DOHH2 (cell line): Measurements from ENCODE around the gene BTBD1.

Source experiments
- H3F3A ChIP-seq: fragments of 200-600 bp; sonication (generic), shearing (Covaris generic); 2 replicates; pipeline ENCODE4 v1.6.0; 2016; ENCODE audit warnings: antibody characterized with exemption, mild to moderate bottlenecking; ENCODE audit not compliant: control insufficient read depth, insufficient read depth
- H3K27ac ChIP-seq: fragments of 200-600 bp; sonication (generic); 2 replicates; pipeline ENCODE4 v1.5.1; 2014; ENCODE audit warnings: low read depth, mild to moderate bottlenecking, low read length, moderate library complexity
- H3K27me3 ChIP-seq: fragments of 200-600 bp; sonication (generic); 2 replicates; pipeline ENCODE4 v1.6.1; 2014; ENCODE audit warnings: mild to moderate bottlenecking, low read length, mixed read lengths; ENCODE audit not compliant: control insufficient read depth
- H3K36me3 ChIP-seq: fragments of 200-600 bp; sonication (generic); 2 replicates; pipeline ENCODE4 v1.6.1; 2014; ENCODE audit warnings: mild to moderate bottlenecking, low read length, moderate library complexity, mixed read lengths; ENCODE audit not compliant: control insufficient read depth
- H3K4me1 ChIP-seq: fragments of 200-600 bp; sonication (generic); 2 replicates; pipeline ENCODE4 v1.6.1; 2014; ENCODE audit warnings: mild to moderate bottlenecking, low read length, mixed read lengths; ENCODE audit not compliant: control insufficient read depth
- H3K4me2 ChIP-seq: fragments of 200-600 bp; sonication (generic); 2 replicates; pipeline ENCODE4 v1.6.0; 2014; ENCODE audit warnings: mild to moderate bottlenecking, low read length, moderate library complexity
- H3K4me3 ChIP-seq: fragments of 200-600 bp; sonication (generic); 2 replicates; pipeline ENCODE4 v1.5.1; 2014; ENCODE audit warnings: mild to moderate bottlenecking, low read length, mixed read lengths
- H3K79me2 ChIP-seq: fragments of 200-600 bp; sonication (generic); 2 replicates; pipeline ENCODE4 v1.6.1; 2014; ENCODE audit warnings: mild to moderate bottlenecking, low read length, mixed read lengths; ENCODE audit not compliant: control insufficient read depth
- H3K9me2 ChIP-seq: fragments of 200-600 bp; sonication (generic); replicated peaks from 2 replicates; pipeline ENCODE4 v1.6.1; 2014; ENCODE audit warnings: mild to moderate bottlenecking, low read length, mixed read lengths; ENCODE audit not compliant: control insufficient read depth
- H3K9me3 ChIP-seq: fragments of 200-600 bp; sonication (generic); 2 replicates; pipeline ENCODE4 v1.6.1; 2014; ENCODE audit warnings: antibody characterized with exemption, low read length, mixed read lengths; ENCODE audit not compliant: control insufficient read depth, insufficient read depth
- H4K20me1 ChIP-seq: fragments of 200-600 bp; sonication (generic); 2 replicates; pipeline ENCODE4 v1.6.0; 2014; ENCODE audit warnings: low read depth, mild to moderate bottlenecking, antibody characterized with exemption, low read length, moderate library complexity; ENCODE audit not compliant: control insufficient read depth, insufficient read depth
- EZH2phosphoT487 ChIP-seq: fragments of 200-600 bp; sonication (generic); IDR thresholded peaks from 2 replicates; pipeline ENCODE4 v1.6.1; 2017; ENCODE audit warnings: borderline replicate concordance, mild to moderate bottlenecking, antibody characterized with exemption, low read length, moderate library complexity, mixed read lengths
- TF ChIP-seq, protein P1 (sequence below): fragments of 200-600 bp; sonication (generic); IDR thresholded peaks from one replicate; pipeline ENCODE4 v1.5.1; 2014; ENCODE audit warnings: antibody characterized with exemption, mild to moderate bottlenecking, low read depth, low read length; ENCODE audit not compliant: poor library complexity, severe bottlenecking

Gene BTBD1

DNA sequence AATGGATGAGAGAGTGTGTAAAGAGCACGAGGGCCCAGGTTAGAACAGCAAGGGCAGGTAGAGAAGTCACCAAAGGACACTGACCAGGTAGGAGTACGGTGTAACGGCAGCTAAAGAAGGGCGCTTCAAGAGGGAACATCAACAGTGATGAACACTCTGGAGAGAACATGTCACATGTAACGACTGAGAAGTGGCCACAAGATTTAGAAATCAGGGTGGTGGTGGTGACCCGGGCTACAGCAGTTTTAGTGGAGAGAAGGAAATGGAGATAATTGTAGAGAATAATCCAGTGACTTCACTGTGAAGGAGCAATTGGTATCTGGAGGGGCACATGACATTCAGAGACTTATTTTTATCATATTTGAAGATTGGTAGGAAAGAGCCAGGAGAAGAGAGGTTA, 54.4 kb downstream of the BTBD1 start:
- Histone ChIP-seq H3K79me2 (peaks cover 36% of the 10 kb centered on the region), H3K4me3 (peak overlapping the region; percentile 90), H3K4me1 (peaks cover 23% of the 10 kb centered on the region), H3K27ac (no peak overlapping the region), H3F3A (peaks cover 15% of the 10 kb centered on the region), H4K20me1 (peaks cover 8% of the 10 kb centered on the region; the same call in 1 of the 2 replicates), H3K27me3 (no peaks in the 10 kb centered on the region), H3K9me2 (no peaks in the 10 kb centered on the region), H3K4me2 (peak overlapping the region; percentile 96), H3K9me3 (no peaks in the 10 kb centered on the region), H3K36me3 (peaks cover 36% of the 10 kb centered on the region)
- no peak for TF ChIP-seq EZH2phosphoT487
- TF ChIP-seq, protein P1, sequence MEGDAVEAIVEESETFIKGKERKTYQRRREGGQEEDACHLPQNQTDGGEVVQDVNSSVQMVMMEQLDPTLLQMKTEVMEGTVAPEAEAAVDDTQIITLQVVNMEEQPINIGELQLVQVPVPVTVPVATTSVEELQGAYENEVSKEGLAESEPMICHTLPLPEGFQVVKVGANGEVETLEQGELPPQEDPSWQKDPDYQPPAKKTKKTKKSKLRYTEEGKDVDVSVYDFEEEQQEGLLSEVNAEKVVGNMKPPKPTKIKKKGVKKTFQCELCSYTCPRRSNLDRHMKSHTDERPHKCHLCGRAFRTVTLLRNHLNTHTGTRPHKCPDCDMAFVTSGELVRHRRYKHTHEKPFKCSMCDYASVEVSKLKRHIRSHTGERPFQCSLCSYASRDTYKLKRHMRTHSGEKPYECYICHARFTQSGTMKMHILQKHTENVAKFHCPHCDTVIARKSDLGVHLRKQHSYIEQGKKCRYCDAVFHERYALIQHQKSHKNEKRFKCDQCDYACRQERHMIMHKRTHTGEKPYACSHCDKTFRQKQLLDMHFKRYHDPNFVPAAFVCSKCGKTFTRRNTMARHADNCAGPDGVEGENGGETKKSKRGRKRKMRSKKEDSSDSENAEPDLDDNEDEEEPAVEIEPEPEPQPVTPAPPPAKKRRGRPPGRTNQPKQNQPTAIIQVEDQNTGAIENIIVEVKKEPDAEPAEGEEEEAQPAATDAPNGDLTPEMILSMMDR = no peak

DNA sequence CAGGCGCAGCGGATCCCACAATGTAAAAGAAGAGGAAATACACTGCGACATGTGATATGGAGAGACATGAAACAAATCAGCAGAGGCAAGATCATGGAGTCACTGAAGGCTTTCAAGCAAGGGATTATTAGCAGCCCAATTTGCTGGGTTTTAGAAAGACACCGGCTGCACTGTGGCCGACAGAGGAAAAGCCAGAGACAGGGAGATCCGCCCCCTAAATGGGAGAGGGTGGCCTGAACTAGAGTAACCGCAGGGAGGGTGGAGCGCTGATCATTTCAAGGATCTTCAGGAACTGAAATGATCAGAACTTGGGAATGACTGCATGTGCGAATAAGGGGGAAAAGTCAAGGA, 55.0 kb downstream of the BTBD1 start:
- Histone ChIP-seq H3K9me2 (no peaks in the 10 kb centered on the region), H3K27ac (0 out of 2 replicates have a peak overlapping the region, but pooled peaks have one; percentile 61), H3K36me3 (peaks cover 36% of the 10 kb centered on the region), H3K79me2 (peaks cover 36% of the 10 kb centered on the region), H3K4me1 (peaks cover 23% of the 10 kb centered on the region), H3K9me3 (no peaks in the 10 kb centered on the region), H4K20me1 (peaks cover 8% of the 10 kb centered on the region; the same call in 1 of the 2 replicates), H3K4me3 (peak overlapping the region; percentile 90), H3F3A (peaks cover 10% of the 10 kb centered on the region; the same call in 1 of the 2 replicates), H3K4me2 (peak overlapping the region; percentile 96), H3K27me3 (no peaks in the 10 kb centered on the region)
- TF ChIP-seq EZH2phosphoT487 = no peak
- TF ChIP-seq, protein P1 = no peak

DNA sequence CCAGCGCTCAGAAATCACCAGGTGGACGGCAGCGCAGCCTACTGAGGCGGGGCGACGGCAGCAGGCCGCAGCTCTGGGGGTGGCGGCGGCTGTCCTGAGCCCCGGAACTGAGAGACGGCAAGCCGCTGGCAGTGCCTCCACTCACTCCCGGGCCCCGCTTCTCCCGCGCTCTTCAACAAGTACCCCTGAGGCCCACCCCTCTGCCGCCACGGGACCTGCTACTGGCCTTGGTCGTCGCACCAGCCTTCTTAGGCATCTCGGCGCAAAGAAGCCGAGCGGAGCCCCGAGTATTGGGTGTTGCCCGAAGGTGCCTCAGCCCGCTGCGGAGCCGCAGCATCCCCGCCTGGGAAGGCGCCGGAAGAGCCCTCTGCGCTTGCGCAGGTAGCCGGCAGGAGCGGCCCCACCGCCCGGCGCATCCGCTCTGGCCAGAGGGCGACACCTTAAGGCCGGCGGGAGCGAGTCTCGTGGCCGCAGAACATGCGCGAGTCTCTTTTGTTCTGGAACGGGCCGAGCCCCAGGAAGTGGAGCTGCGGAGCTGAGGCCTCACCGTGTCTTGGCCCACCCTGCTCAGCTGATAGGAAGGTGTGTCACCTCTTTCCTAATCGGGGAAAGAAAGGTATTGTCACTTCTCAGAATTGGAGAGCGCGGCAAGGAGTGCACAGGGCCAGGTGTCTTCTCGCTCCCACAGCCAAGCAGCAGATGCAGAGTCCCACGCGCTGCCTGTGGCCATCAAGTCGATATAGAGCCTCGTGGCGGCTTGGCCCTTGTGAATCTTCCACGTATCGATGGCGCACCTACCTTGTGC, 55.6 kb downstream of the BTBD1 start, which contains the start of gene C15orf40:
TSS of gene C15orf40 (minus strand) at position 369 of the 805 bp plus-strand sequence. CDS start at position 337, 32 bp downstream.
- Histone ChIP-seq H3F3A (peaks cover 8% of the 10 kb centered on the region; the same call in 1 of the 2 replicates), H3K4me1 (peaks cover 23% of the 10 kb centered on the region), H3K4me3 (peak within 1 kb of the TSS; percentile 90), H3K27me3 (no peaks in the 10 kb centered on the region), H4K20me1 (peaks cover 8% of the 10 kb centered on the region; the same call in 1 of the 2 replicates), H3K9me2 (no peaks in the 10 kb centered on the region), H3K9me3 (no peaks in the 10 kb centered on the region), H3K4me2 (peak within 1 kb of the TSS; percentile 96), H3K79me2 (peaks cover 36% of the 10 kb centered on the region), H3K27ac (peak within 1 kb of the TSS; percentile 61), H3K36me3 (peaks cover 39% of the 10 kb centered on the region)
- TF ChIP-seq, protein P1 = peak; percentile 71
- TF ChIP-seq EZH2phosphoT487 = no peak
